Transverse colon (tissue), 3 donors: ENCODE data around the gene TAGAP.

ENCODE experiments used
- EP300 ChIP-seq: sonication (generic); formaldehyde crosslinking; IDR thresholded peaks from one replicate; pipeline ENCODE4 v1.6.1; 2017; ENCODE audit warnings: antibody characterized with exemption, low read depth
- TF ChIP-seq, protein P1 (sequence below), 5 experiments: fragments of 200-600 bp in 3 of 5; fragments of 450-650 bp in 2 of 5; sonication (generic) in 3 of 5; IDR thresholded peaks; 1 replicate in 2 of 5; 2 replicates in 3 of 5; pipeline ENCODE4 v1.5.1; 2016 to 2017; ENCODE audit warnings: antibody characterized with exemption in 5 of 5, inconsistent platforms in 3 of 5, mild to moderate bottlenecking in 2 of 5, moderate library complexity in 1 of 5

DNA sequence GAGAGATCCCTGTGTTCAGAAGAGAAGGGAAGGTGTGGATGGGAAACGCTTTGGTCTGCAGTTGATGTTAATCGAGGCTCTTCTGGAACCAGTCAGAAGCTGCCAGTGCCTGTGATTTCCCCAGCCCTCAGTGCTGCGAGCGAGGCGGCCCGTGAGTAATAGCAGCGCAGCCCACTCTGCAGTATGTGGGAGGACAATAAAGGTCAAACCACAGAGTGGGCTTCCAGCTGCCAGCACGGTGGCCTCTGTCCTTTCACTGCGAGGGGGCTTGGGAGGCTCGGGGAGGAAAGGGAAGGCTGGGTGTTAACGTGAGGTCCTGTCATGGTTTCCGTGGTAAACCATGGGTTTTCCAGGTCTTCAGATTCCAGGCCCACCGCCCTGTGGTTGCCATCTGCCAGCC, 32.3 kb upstream of the TAGAP start:
- TF ChIP-seq EP300, result no peak
- TF ChIP-seq, protein P1, sequence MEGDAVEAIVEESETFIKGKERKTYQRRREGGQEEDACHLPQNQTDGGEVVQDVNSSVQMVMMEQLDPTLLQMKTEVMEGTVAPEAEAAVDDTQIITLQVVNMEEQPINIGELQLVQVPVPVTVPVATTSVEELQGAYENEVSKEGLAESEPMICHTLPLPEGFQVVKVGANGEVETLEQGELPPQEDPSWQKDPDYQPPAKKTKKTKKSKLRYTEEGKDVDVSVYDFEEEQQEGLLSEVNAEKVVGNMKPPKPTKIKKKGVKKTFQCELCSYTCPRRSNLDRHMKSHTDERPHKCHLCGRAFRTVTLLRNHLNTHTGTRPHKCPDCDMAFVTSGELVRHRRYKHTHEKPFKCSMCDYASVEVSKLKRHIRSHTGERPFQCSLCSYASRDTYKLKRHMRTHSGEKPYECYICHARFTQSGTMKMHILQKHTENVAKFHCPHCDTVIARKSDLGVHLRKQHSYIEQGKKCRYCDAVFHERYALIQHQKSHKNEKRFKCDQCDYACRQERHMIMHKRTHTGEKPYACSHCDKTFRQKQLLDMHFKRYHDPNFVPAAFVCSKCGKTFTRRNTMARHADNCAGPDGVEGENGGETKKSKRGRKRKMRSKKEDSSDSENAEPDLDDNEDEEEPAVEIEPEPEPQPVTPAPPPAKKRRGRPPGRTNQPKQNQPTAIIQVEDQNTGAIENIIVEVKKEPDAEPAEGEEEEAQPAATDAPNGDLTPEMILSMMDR (IDR thresholded peaks at IDR 0.05), result no peak
